OCI-LY3 (cell line): Measurements from ENCODE around the gene IFT57.
A peak's percentile ranks its signal among the peaks of the same experiment; 100 is the strongest.

Experiments
- H2AFZ ChIP-seq: fragments of 200-600, 300-600 bp; shearing (Covaris generic); 2 replicates; pipeline ENCODE4 v1.6.0; 2014; ENCODE audit warnings: antibody characterized with exemption, low read depth, low read length
- H3K27ac ChIP-seq: fragments of 200-600, 300-600 bp; sonication (generic); 2 replicates; pipeline ENCODE4 v1.5.1; 2014; ENCODE audit warnings: mild to moderate bottlenecking, low read length, moderate library complexity, mixed read lengths
- H3K27me3 ChIP-seq: fragments of 200-600, 300-600 bp; sonication (generic); 2 replicates; pipeline ENCODE4 v1.6.1; 2014; ENCODE audit warnings: low read depth, low read length, mixed read lengths
- H3K36me3 ChIP-seq: fragments of 200-600, 300-600 bp; sonication (generic); replicated peaks from 2 replicates; pipeline ENCODE3; 2014; ENCODE audit warnings: low read depth, low read length, mixed read lengths
- H3K4me1 ChIP-seq: fragments of 300-600, 200-600 bp; sonication (generic); 2 replicates; pipeline ENCODE4 v1.6.1; 2014; ENCODE audit warnings: low read length, mixed read lengths
- H3K4me2 ChIP-seq: fragments of 200-600, 300-600 bp; sonication (generic); 2 replicates; pipeline ENCODE4 v1.6.1; 2014; ENCODE audit warnings: low read length, mixed read lengths
- H3K4me3 ChIP-seq: fragments of 300-600, 200-600 bp; sonication (generic); 2 replicates; pipeline ENCODE4 v1.5.1; 2014; ENCODE audit warnings: antibody characterized with exemption, mild to moderate bottlenecking, low read length, moderate library complexity
- H3K79me2 ChIP-seq: fragments of 300-600, 200-600 bp; shearing (Covaris generic); 2 replicates; pipeline ENCODE4 v1.6.1; 2014; ENCODE audit warnings: mild to moderate bottlenecking, low read length, mixed read lengths
- H3K9ac ChIP-seq: fragments of 300-600, 200-600 bp; shearing (Covaris generic); 2 replicates; pipeline ENCODE4 v1.6.0; 2014; ENCODE audit warnings: mild to moderate bottlenecking, low read length, moderate library complexity
- H3K9me3 ChIP-seq: fragments of 200-600, 300-600 bp; shearing (Covaris generic); 2 replicates; pipeline ENCODE4 v1.6.1; 2014; ENCODE audit warnings: low read length, mixed read lengths; ENCODE audit not compliant: insufficient read depth
- H4K20me1 ChIP-seq: fragments of 200-600, 300-600 bp; sonication (generic); 2 replicates; pipeline ENCODE4 v1.6.1; 2016; ENCODE audit warnings: low read length, mixed read lengths; ENCODE audit not compliant: insufficient read depth
- EZH2phosphoT487 ChIP-seq: fragments of 200-600 bp; shearing (Covaris generic); IDR thresholded peaks from 2 replicates; pipeline ENCODE4 v1.6.1; 2018; ENCODE audit warnings: antibody characterized with exemption, mixed run types, low read depth
- TF ChIP-seq, protein P1 (sequence below): fragments of 200-600, 300-600 bp; sonication (generic); IDR thresholded peaks from 2 replicates; pipeline ENCODE4 v1.5.1; 2014; ENCODE audit warnings: antibody characterized with exemption, low read length, low read depth

IFT57 gene

DNA sequence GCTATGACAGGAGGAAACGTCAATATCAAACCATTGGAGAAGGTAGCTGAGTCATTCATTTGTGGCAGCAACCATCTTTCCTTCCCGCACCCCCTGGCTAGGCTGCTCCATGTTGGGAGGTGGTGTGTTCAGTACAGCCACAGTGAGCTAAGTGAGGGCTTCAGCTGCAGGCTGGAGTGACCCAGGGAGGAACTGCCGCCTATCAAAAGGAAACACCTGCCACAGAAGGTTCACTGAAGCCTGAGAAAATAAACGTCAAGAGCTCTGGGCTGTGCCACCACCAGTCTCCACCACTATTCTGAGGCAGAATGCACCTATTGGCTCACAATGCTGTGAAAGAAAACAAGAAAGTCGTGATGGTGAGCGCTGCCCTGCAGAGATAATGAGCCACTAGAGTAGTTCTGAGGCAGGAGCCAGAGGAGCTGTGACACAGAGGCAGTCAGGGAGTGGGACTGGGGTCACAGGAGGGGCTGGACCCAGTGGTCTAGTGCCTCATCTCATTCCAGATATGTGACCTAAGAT is 96.6 kb downstream of the IFT57 start:
- H3K27me3 ChIP-seq = peaks cover 23% of the 10 kb centered on the region
- H3K79me2 ChIP-seq = peaks cover 14% of the 10 kb centered on the region
- H3K9ac ChIP-seq = peak overlapping the region; percentile 91
- no peaks in the 10 kb centered on the region for H4K20me1 ChIP-seq
- H3K4me2 ChIP-seq = peak overlapping the region; percentile 95
- TF ChIP-seq, protein P1, sequence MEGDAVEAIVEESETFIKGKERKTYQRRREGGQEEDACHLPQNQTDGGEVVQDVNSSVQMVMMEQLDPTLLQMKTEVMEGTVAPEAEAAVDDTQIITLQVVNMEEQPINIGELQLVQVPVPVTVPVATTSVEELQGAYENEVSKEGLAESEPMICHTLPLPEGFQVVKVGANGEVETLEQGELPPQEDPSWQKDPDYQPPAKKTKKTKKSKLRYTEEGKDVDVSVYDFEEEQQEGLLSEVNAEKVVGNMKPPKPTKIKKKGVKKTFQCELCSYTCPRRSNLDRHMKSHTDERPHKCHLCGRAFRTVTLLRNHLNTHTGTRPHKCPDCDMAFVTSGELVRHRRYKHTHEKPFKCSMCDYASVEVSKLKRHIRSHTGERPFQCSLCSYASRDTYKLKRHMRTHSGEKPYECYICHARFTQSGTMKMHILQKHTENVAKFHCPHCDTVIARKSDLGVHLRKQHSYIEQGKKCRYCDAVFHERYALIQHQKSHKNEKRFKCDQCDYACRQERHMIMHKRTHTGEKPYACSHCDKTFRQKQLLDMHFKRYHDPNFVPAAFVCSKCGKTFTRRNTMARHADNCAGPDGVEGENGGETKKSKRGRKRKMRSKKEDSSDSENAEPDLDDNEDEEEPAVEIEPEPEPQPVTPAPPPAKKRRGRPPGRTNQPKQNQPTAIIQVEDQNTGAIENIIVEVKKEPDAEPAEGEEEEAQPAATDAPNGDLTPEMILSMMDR = no peak
- no peak for TF ChIP-seq EZH2phosphoT487
- peaks cover 56% of the 10 kb centered on the region for H3K4me1 ChIP-seq
- peak overlapping the region; percentile 98 for H3K27ac ChIP-seq
- H3K36me3 ChIP-seq = peaks cover 6% of the 10 kb centered on the region
- no peaks in the 10 kb centered on the region for H3K9me3 ChIP-seq
- H3K4me3 ChIP-seq = peak overlapping the region; percentile 82
- H2AFZ ChIP-seq = no peak overlapping the region

DNA sequence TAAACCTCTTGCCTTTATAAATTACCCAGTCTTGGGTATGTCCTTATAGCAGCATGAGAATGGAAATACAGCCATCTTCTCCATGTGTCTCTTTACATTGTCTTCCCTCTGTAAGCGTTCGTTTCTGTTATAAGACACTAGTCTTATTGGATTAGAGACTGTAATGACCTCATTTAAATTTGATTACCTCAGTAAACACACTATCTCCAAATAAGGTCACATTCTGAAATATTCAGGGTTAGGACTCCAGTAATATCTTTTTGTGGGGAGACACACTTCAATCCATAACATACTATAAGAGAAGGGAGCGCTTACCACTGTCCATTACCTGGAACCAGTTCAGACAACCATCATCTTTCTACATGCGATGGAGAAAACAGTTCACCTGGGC is 97.1 kb downstream of the IFT57 start:
- Histone ChIP-seq H2AFZ (no peak overlapping the region), H3K4me2 (peak overlapping the region; percentile 95)
- no peak for TF ChIP-seq EZH2phosphoT487

DNA sequence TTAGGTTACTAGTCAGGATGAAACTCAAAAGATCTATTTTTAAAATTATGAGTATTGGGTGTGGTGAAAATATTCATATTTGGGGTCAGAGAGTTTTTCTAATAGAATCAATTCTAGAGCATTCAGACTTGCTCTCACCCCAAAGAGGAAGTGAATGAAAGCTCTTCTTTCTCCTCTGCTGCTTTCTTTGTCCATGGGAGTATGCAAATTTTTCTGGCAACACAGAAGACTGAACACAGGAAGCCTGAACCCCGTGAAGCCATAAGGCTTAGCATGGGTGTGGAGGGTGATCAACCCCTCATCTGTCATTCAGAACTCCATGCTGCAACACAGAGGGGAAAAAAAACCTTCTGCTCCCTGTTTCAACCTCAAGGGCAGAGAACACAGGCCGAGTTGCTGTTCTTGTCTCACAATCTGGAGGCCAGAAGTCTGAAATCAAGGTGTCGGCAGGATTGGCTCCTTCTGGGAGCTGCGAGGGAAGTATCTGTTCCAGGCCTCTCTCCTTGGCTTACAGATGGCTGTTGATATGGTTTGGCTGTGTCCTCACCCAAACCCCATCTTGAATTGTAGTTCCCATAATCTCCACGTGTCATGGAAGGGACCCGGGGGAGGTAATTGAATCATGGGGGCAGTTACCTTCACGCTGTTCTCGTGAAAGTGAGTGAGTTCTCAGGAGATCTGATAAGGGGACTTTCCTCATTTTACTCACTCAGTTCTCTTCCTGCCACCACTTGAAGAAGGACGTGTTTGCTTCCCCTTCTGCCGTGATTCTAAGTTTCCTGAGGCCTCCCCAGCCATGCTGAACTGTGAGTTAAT is 97.7 kb downstream of the IFT57 start:
- Histone ChIP-seq H3K79me2 (peaks cover 14% of the 10 kb centered on the region), H3K27me3 (peaks cover 23% of the 10 kb centered on the region), H3K4me1 (peaks cover 49% of the 10 kb centered on the region), H3K9me3 (no peaks in the 10 kb centered on the region), H3K27ac (peak overlapping the region; percentile 98), H4K20me1 (no peaks in the 10 kb centered on the region), H3K36me3 (peaks cover 6% of the 10 kb centered on the region), H3K4me3 (peak overlapping the region; percentile 82), H3K9ac (peak overlapping the region; percentile 91), H3K4me2 (peak overlapping the region; percentile 95), H2AFZ (peak overlapping the region; percentile 41; the same call in 1 of the 2 replicates)
- TF ChIP-seq EZH2phosphoT487 = 0 out of 2 replicates have a peak, but pooled peaks have one; percentile 51
- TF ChIP-seq, protein P1 = no peak

More for the DNA sequence above, 97.1 kb downstream of the IFT57 start:
- Histone ChIP-seq H3K36me3 (peaks cover 6% of the 10 kb centered on the region), H3K4me1 (peaks cover 53% of the 10 kb centered on the region), H3K79me2 (peaks cover 14% of the 10 kb centered on the region), H3K4me3 (peak overlapping the region; percentile 82), H4K20me1 (no peaks in the 10 kb centered on the region), H3K27me3 (peaks cover 23% of the 10 kb centered on the region), H3K27ac (peak overlapping the region; percentile 98), H3K9me3 (no peaks in the 10 kb centered on the region), H3K9ac (peak overlapping the region; percentile 91)

DNA sequence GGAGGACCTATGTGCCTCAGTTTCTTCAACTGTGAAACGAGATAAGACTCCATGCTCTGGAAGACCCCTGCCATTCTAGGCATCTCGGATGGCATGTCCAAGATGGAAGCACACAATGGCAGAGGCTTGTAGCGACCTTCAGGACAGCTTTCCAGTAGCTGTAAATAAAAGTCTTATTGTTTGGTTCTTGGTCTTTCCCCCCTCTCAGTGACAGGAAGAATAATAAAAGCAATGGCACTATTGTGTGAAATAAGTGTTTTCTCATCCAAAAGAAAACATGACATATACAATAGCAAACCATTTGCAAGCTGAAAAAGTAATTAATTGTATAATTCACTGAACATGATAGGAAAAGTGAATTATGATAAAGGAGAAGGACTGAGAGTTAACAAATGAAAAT is 98.9 kb downstream of the IFT57 start:
- TF ChIP-seq, protein P1 = no peak
- no peak for TF ChIP-seq EZH2phosphoT487
- peaks cover 23% of the 10 kb centered on the region for H3K27me3 ChIP-seq
- peak overlapping the region; percentile 95; the same call in 1 of the 2 replicates for H3K4me2 ChIP-seq
- H3K27ac ChIP-seq = no peak overlapping the region
- no peak overlapping the region for H2AFZ ChIP-seq
- no peak overlapping the region for H3K4me3 ChIP-seq
- H3K4me1 ChIP-seq = peaks cover 49% of the 10 kb centered on the region
- H3K9me3 ChIP-seq = no peaks in the 10 kb centered on the region
- H4K20me1 ChIP-seq = no peaks in the 10 kb centered on the region
- H3K36me3 ChIP-seq = peaks cover 4% of the 10 kb centered on the region
- H3K79me2 ChIP-seq = peaks cover 14% of the 10 kb centered on the region
- H3K9ac ChIP-seq = no peak overlapping the region
